HG03045 (cell line): ENCODE data around the gene SLC35E4.
"Not testable (repeated sequence)": the region's sequence is repeated elsewhere in the genome, so short reads cannot be mapped to it uniquely, and the experiment has no call there.

ENCODE experiments used
- ATAC-seq: cut with Tn5 transposase; IDR thresholded peaks from one replicate; pipeline ENCODE4 v1.9.1; 2021; ENCODE audit warnings: mild to moderate bottlenecking, moderate library complexity; ENCODE audit not compliant: unreplicated experiment

Gene SLC35E4

GRCh38 chr22:30648825-30649224 is 13.2 kb downstream of the SLC35E4 start:
- ATAC-seq, result no peak

GRCh38 chr22:30649430-30650007 is 13.9 kb downstream of the SLC35E4 start:
- ATAC-seq, result peak; percentile 73

- no peak for ATAC-seq
These were observed 15.0 kb downstream of the SLC35E4 start for GRCh38 chr22:30650508-30651116.

- no peak for ATAC-seq
These were observed 17.3 kb downstream of the SLC35E4 start for GRCh38 chr22:30652852-30653251.

GRCh38 chr22:30654361-30654760 is 18.8 kb downstream of the SLC35E4 start:
- ATAC-seq, result no peak

- no peak for ATAC-seq
These were observed 20.0 kb downstream of the SLC35E4 start for GRCh38 chr22:30655532-30655931.

GRCh38 chr22:30662040-30662439 is 26.5 kb downstream of the SLC35E4 start:
- no peak for ATAC-seq

- no peak for ATAC-seq
These were observed 29.2 kb downstream of the SLC35E4 start for GRCh38 chr22:30664798-30665197.

- ATAC-seq, result no peak
These were observed 29.7 kb downstream of the SLC35E4 start for GRCh38 chr22:30665266-30665665.

GRCh38 chr22:30665786-30666185 is 30.2 kb downstream of the SLC35E4 start:
- no peak for ATAC-seq

GRCh38 chr22:30667107-30667493 is 31.5 kb downstream of the SLC35E4 start:
- no peak for ATAC-seq

GRCh38 chr22:30667494-30668385 is 32.2 kb downstream of the SLC35E4 start, which contains the start of gene DUSP18:
Gene DUSP18, minus strand, starts transcription at chr22:30667875. Its CDS starts 3,872 bp downstream, at chr22:30664003.
- peak; percentile 87 for ATAC-seq

- no peak for ATAC-seq
These were observed 32.8 kb downstream of the SLC35E4 start for GRCh38 chr22:30668386-30668710.

GRCh38 chr22:30671071-30671470 is 35.5 kb downstream of the SLC35E4 start:
- no peak for ATAC-seq

- ATAC-seq, result no peak
These were observed 37.6 kb downstream of the SLC35E4 start for GRCh38 chr22:30673136-30673535.

- ATAC-seq, result no peak
These were observed 38.9 kb downstream of the SLC35E4 start for GRCh38 chr22:30674482-30674881.

GRCh38 chr22:30675436-30675835 is 39.9 kb downstream of the SLC35E4 start:
- ATAC-seq, result no peak

GRCh38 chr22:30676565-30676964 is 41.0 kb downstream of the SLC35E4 start:
- not testable (repeated sequence) for ATAC-seq

GRCh38 chr22:30679895-30680690 is 44.5 kb downstream of the SLC35E4 start:
- ATAC-seq, result not testable (repeated sequence)

- ATAC-seq, result no peak
These were observed 45.6 kb downstream of the SLC35E4 start for GRCh38 chr22:30680991-30681770.
